HEK293T (cell line): ENCODE data around the gene PRIM1.

Experiments used
- BHLHE40 ChIP-seq: fragments of 450-650 bp; IDR thresholded peaks from 2 replicates; pipeline ENCODE4 v1.6.1; 2016; ENCODE audit warnings: mild to moderate bottlenecking, moderate library complexity, borderline replicate concordance
- FOXM1 ChIP-seq: fragments of 450-650 bp; IDR thresholded peaks from 2 replicates; pipeline ENCODE4 v1.6.1; 2017; ENCODE audit warnings: mild to moderate bottlenecking, borderline replicate concordance
- NFRKB ChIP-seq: fragments of 450-650 bp; IDR thresholded peaks from 2 replicates; pipeline ENCODE4 v1.6.1; 2016; ENCODE audit warnings: mild to moderate bottlenecking, moderate library complexity
- SP1 ChIP-seq: fragments of 450-650 bp; IDR thresholded peaks from 2 replicates; pipeline ENCODE4 v1.6.1; 2017

DNA sequence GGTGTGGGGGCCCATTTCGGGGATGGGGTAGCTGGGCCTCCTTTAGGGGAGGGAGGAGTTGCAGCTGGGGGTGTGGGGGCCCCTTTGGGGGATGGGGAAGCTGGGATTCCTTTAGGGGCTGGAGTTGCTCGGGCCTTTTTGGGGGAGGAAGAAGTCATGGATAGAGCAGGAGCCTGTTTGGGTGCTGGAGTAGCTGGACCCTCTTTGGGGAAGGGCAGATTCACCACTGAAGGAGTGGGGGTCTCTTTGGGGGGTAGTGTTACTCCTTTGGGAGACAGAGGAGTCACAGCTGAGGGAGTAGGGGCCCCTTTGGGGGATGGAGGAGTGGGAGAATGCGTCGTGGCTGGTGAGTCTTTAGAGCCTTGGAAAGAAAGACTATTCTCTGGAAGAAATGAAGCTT lies 33.5 kb downstream of the PRIM1 start:
- TF ChIP-seq BHLHE40: no peak
- TF ChIP-seq SP1: no peak
- TF ChIP-seq FOXM1: no peak
- TF ChIP-seq NFRKB: no peak
